ENCODE measurements around the gene DFFB. TPM values are rescaled to one million over a fixed set of nuclear protein-coding genes. Genes with fewer than 3 reads are reported as not detected.
A peak's percentile ranks its signal among the peaks of the same experiment; 100 is the strongest.

DFFB gene
- total RNA-seq, 1 donor from 2014 or later, result 4.8 TPM

DNA sequence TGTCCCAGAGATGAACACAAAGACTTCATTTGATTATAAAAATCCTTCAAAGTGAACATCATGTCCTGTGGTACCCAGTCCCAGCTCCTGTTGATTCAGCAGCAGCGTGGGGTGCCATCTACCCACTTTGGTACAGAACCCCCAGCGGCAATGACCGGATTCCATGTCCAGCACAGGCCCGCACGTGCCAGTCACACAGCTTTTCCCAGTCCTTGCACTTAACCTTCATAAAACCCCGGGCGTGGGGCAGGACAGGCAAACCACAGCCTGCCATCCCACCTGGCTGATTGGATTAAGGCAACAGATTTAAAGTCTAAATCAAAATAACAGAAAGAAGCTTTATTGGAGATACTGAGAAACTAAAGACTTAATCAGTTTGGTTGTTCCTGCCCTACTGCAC is 15.8 kb upstream of the DFFB start:
- Mint-ChIP-seq H3K36me3 (peaks cover 25% of the 10 kb centered on the region), H3K4me3 (no peak overlapping the region), H3K4me1 (no peaks in the 10 kb centered on the region), H3K9me3 (no peaks in the 10 kb centered on the region), H3K27ac (peak overlapping the region; percentile 42), H3K27me3 (ENCODE audit: insufficient read depth, low read depth) (peaks cover 2% of the 10 kb centered on the region)
- no peaks in the 10 kb centered on the region for H3K9me3 ChIP-seq (ENCODE audit: low read depth)
- no peak overlapping the region for H2AFZ ChIP-seq (replicated peaks)
- no peaks in the 10 kb centered on the region for H3K79me2 ChIP-seq (ENCODE audit: low read depth)
- H4K20me1 ChIP-seq (ENCODE audit: low read depth), result no peaks in the 10 kb centered on the region
- no peak overlapping the region for H3K4me3 ChIP-seq
- no peak overlapping the region for H3K4me2 ChIP-seq
- DNase-seq (ENCODE audit: low spot score), result no peak
- no peaks in the 10 kb centered on the region for H3K27me3 ChIP-seq
- no peak overlapping the region for H3K9ac ChIP-seq
- TF ChIP-seq, protein P1, sequence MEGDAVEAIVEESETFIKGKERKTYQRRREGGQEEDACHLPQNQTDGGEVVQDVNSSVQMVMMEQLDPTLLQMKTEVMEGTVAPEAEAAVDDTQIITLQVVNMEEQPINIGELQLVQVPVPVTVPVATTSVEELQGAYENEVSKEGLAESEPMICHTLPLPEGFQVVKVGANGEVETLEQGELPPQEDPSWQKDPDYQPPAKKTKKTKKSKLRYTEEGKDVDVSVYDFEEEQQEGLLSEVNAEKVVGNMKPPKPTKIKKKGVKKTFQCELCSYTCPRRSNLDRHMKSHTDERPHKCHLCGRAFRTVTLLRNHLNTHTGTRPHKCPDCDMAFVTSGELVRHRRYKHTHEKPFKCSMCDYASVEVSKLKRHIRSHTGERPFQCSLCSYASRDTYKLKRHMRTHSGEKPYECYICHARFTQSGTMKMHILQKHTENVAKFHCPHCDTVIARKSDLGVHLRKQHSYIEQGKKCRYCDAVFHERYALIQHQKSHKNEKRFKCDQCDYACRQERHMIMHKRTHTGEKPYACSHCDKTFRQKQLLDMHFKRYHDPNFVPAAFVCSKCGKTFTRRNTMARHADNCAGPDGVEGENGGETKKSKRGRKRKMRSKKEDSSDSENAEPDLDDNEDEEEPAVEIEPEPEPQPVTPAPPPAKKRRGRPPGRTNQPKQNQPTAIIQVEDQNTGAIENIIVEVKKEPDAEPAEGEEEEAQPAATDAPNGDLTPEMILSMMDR (IDR thresholded peaks at IDR 0.05), result no peak
- TF ChIP-seq EZH2phosphoT487 (IDR thresholded peaks at IDR 0.05) (no peak), EZH2 (IDR thresholded peaks at IDR 0.05) (no peak)
- H3K4me1 ChIP-seq, result no peaks in the 10 kb centered on the region
- no peak overlapping the region for H3K27ac ChIP-seq
- no peaks in the 10 kb centered on the region for H3K36me3 ChIP-seq
- no peaks in the 10 kb centered on the region for H3F3A ChIP-seq (ENCODE audit: low read depth)

- Histone ChIP-seq H3F3A (ENCODE audit: low read depth) (no peaks in the 10 kb centered on the region), H3K36me3 (no peaks in the 10 kb centered on the region), H2AFZ (replicated peaks) (no peak overlapping the region), H3K4me1 (no peaks in the 10 kb centered on the region), H3K9me3 (ENCODE audit: low read depth) (no peaks in the 10 kb centered on the region), H4K20me1 (ENCODE audit: low read depth) (no peaks in the 10 kb centered on the region), H3K79me2 (ENCODE audit: low read depth) (no peaks in the 10 kb centered on the region), H3K4me3 (no peak overlapping the region), H3K4me2 (no peak overlapping the region), H3K27me3 (no peaks in the 10 kb centered on the region), H3K9ac (no peak overlapping the region), H3K27ac (no peak overlapping the region)
- Mint-ChIP-seq H3K4me1 (no peaks in the 10 kb centered on the region), H3K9me3 (no peaks in the 10 kb centered on the region), H3K27me3 (ENCODE audit: insufficient read depth, low read depth) (no peaks in the 10 kb centered on the region), H3K27ac (no peak overlapping the region), H3K36me3 (peaks cover 19% of the 10 kb centered on the region), H3K4me3 (no peak overlapping the region)
- no peak for TF ChIP-seq EZH2 (IDR thresholded peaks at IDR 0.05)
- TF ChIP-seq EZH2phosphoT487 (IDR thresholded peaks at IDR 0.05), result no peak
- TF ChIP-seq, protein P1 (IDR thresholded peaks at IDR 0.05), result no peak
- DNase-seq (ENCODE audit: low spot score), result no peak
These were observed 14.4 kb upstream of the DFFB start for GRCh38 chr1:3842912-3843311.

- Mint-ChIP-seq H3K36me3 (peaks cover 8% of the 10 kb centered on the region), H3K9me3 (no peaks in the 10 kb centered on the region)
- H3K4me2 ChIP-seq, result no peak overlapping the region
These were observed 10.7 kb upstream of the DFFB start for GRCh38 chr1:3846541-3846940.

More at GRCh38 chr1:3846541-3846940, 10.7 kb upstream of the DFFB start:
- H3K27ac Mint-ChIP-seq, result no peak overlapping the region
- no peak overlapping the region for H2AFZ ChIP-seq (replicated peaks)
- no peaks in the 10 kb centered on the region for H3K9me3 ChIP-seq (ENCODE audit: low read depth)
- H3K27ac ChIP-seq, result no peak overlapping the region
- H3K9ac ChIP-seq, result no peak overlapping the region
- no peaks in the 10 kb centered on the region for H3K27me3 Mint-ChIP-seq (ENCODE audit: insufficient read depth, low read depth)
- no peak for DNase-seq (ENCODE audit: low spot score)
- H3K4me3 ChIP-seq, result no peak overlapping the region
- TF ChIP-seq, protein P1 (IDR thresholded peaks at IDR 0.05), result no peak
- TF ChIP-seq EZH2phosphoT487 (IDR thresholded peaks at IDR 0.05), result no peak
- no peak for TF ChIP-seq EZH2 (IDR thresholded peaks at IDR 0.05)
- H4K20me1 ChIP-seq (ENCODE audit: low read depth), result no peaks in the 10 kb centered on the region
- no peak overlapping the region for H3K4me3 Mint-ChIP-seq
- no peaks in the 10 kb centered on the region for H3K79me2 ChIP-seq (ENCODE audit: low read depth)
- H3K4me1 Mint-ChIP-seq, result no peaks in the 10 kb centered on the region
- no peaks in the 10 kb centered on the region for H3F3A ChIP-seq (ENCODE audit: low read depth)
- H3K36me3 ChIP-seq, result no peaks in the 10 kb centered on the region
- no peaks in the 10 kb centered on the region for H3K27me3 ChIP-seq
- no peaks in the 10 kb centered on the region for H3K4me1 ChIP-seq

Data from neural progenitor cell (in vitro differentiated cells).